ENCODE data around the gene CACNG1.

GRCh38 chr17:67092291-67092690 is 47.9 kb downstream of the CACNG1 start:
- TF ChIP-seq, protein P1, sequence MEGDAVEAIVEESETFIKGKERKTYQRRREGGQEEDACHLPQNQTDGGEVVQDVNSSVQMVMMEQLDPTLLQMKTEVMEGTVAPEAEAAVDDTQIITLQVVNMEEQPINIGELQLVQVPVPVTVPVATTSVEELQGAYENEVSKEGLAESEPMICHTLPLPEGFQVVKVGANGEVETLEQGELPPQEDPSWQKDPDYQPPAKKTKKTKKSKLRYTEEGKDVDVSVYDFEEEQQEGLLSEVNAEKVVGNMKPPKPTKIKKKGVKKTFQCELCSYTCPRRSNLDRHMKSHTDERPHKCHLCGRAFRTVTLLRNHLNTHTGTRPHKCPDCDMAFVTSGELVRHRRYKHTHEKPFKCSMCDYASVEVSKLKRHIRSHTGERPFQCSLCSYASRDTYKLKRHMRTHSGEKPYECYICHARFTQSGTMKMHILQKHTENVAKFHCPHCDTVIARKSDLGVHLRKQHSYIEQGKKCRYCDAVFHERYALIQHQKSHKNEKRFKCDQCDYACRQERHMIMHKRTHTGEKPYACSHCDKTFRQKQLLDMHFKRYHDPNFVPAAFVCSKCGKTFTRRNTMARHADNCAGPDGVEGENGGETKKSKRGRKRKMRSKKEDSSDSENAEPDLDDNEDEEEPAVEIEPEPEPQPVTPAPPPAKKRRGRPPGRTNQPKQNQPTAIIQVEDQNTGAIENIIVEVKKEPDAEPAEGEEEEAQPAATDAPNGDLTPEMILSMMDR (IDR thresholded peaks at IDR 0.05): no peak
- TF ChIP-seq POLR2A (IDR thresholded peaks at IDR 0.05): no peak
